Colonic mucosa (tissue), 4 donors: Measurements from ENCODE around the gene SPTSSB. TPM values are rescaled to one million over a fixed set of nuclear protein-coding genes. Genes with fewer than 3 reads are reported as not detected.

Experiments
- DNase-seq: peaks from one replicate; pipeline ENCODE4 v3.0.0-alpha.2; 2020
- H3K27ac ChIP-seq: fragments of 200-600 bp; one replicate; pipeline ENCODE4 v1.8.0; 2021
- H3K27me3 ChIP-seq: fragments of 200-600 bp; one replicate; pipeline ENCODE4 v1.8.0; 2021
- H3K36me3 ChIP-seq: fragments of 200-600 bp; one replicate; pipeline ENCODE4 v1.8.0; 2021
- H3K4me1 ChIP-seq: fragments of 200-600 bp; one replicate; pipeline ENCODE4 v1.8.0; 2021; ENCODE audit warnings: mild to moderate bottlenecking
- H3K4me3 ChIP-seq: fragments of 200-600 bp; one replicate; pipeline ENCODE4 v1.8.0; 2021
- H3K9ac ChIP-seq, 2 donors: one replicate each; pipeline ENCODE4 v1.7.0; 2013; ENCODE audit warnings: control low read depth in 2 of 2, low read depth in 2 of 2, low read length in 2 of 2
- H3K9me3 ChIP-seq: fragments of 200-600 bp; one replicate; pipeline ENCODE4 v1.8.0; 2021
- intact Hi-C: fragments of 100-400 bp; cut with DNase I; formaldehyde crosslinking; loops from one replicate; pipeline ENCODE4 v1.14.1; 2022
- total RNA-seq, 2 donors: library from RNA; stranded (reverse); fragmentation: NEBNext Ultra II Directional in 1 of 2; extraction: Animal tissue kit (Norgen Biotek cat#: 25700) in 1 of 2; gene quantifications; one replicate each; pipeline ENCODE4 v1.2.1, GENCODE V29; 2021
- TF ChIP-seq, protein P1 (sequence below): fragments of 200-600 bp; IDR thresholded peaks from one replicate; pipeline ENCODE4 v1.8.0; 2022; ENCODE audit warnings: antibody characterized with exemption, mild to moderate bottlenecking
- donor health status: healthy.
- donor health status: DM: no; HTN: no; CAD: no.
- donor health status: DM: no; HTN: no; CAD: no.

SPTSSB gene
- total RNA-seq, 2 donors from 2014 or later, result 1.6 to 3.5 TPM

DNA sequence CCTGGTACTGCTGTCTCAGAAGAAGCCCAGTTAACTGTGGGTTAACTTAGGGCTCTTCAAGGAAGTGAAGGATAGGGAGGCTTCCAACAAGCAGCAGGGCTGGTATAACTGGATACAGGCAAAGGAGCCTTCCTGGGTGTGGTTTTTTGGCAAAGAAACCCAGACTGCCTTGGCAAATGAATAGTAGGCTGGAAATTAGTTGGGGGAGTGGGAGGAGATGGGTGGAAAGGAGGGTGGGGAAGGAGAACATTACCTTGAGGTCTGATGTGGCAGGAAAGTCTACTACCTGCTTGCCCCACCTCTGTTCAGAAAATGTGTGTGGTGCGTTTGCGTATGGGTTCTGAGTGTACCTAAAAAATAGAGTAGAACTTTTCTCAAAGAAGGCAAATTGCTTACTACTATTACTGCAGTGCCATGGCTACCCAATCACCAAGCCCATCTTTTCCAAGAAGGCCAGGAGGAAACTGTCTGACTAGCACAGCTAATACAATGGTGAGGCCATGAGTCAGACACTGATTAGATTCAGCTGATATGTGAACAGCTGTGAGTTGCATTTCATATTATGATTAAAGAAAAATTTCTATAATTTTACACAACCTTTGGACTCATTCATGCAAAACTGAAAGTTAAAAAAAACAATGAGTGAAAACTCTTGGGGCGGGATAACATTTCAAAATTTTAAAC is 55.2 kb downstream of the SPTSSB start:
- H3K9ac ChIP-seq, result no peak overlapping the region
- no peak overlapping the region for H3K27ac ChIP-seq
- H3K4me3 ChIP-seq, result no peak overlapping the region
- no peaks in the 10 kb centered on the region for H3K27me3 ChIP-seq
- peak; percentile 62 for DNase-seq
- intact Hi-C loops, result no loop called here
- H3K4me1 ChIP-seq, result no peaks in the 10 kb centered on the region
- no peaks in the 10 kb centered on the region for H3K9me3 ChIP-seq
- TF ChIP-seq, protein P1, sequence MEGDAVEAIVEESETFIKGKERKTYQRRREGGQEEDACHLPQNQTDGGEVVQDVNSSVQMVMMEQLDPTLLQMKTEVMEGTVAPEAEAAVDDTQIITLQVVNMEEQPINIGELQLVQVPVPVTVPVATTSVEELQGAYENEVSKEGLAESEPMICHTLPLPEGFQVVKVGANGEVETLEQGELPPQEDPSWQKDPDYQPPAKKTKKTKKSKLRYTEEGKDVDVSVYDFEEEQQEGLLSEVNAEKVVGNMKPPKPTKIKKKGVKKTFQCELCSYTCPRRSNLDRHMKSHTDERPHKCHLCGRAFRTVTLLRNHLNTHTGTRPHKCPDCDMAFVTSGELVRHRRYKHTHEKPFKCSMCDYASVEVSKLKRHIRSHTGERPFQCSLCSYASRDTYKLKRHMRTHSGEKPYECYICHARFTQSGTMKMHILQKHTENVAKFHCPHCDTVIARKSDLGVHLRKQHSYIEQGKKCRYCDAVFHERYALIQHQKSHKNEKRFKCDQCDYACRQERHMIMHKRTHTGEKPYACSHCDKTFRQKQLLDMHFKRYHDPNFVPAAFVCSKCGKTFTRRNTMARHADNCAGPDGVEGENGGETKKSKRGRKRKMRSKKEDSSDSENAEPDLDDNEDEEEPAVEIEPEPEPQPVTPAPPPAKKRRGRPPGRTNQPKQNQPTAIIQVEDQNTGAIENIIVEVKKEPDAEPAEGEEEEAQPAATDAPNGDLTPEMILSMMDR, result no peak
- no peaks in the 10 kb centered on the region for H3K36me3 ChIP-seq

DNA sequence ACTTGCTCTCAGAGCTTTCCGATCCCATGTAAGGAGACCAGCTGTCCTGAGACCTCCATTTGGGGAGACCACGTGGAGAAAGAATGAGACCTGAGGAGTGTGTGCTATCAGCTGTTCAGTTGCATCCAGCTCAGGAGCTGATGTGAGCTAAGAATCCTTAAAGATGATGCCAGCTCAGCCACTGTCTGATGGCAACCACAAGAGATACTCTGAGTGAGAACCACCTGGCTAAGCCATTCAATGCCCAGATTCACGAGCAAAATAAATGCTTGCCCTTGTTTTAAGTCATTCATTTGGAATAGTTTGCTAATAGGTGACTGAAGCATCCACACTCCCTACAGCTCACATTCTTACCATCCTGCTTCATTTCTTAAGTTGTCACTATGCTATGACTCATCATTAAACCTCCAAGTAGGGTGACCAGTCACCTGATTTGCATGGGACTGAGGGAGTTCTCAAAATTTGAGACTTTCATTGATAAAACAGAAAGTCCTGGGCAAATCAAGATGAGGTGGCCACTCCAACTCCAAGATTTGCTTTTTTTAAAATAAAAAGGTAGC is 56.4 kb downstream of the SPTSSB start:
- TF ChIP-seq, protein P1, result no peak
- Histone ChIP-seq H3K36me3 (no peaks in the 10 kb centered on the region), H3K27ac (no peak overlapping the region), H3K4me3 (no peak overlapping the region), H3K9me3 (no peaks in the 10 kb centered on the region), H3K9ac (no peak overlapping the region), H3K27me3 (no peaks in the 10 kb centered on the region), H3K4me1 (no peaks in the 10 kb centered on the region)
- intact Hi-C loops, result no loop called here
- DNase-seq, result no peak

DNA sequence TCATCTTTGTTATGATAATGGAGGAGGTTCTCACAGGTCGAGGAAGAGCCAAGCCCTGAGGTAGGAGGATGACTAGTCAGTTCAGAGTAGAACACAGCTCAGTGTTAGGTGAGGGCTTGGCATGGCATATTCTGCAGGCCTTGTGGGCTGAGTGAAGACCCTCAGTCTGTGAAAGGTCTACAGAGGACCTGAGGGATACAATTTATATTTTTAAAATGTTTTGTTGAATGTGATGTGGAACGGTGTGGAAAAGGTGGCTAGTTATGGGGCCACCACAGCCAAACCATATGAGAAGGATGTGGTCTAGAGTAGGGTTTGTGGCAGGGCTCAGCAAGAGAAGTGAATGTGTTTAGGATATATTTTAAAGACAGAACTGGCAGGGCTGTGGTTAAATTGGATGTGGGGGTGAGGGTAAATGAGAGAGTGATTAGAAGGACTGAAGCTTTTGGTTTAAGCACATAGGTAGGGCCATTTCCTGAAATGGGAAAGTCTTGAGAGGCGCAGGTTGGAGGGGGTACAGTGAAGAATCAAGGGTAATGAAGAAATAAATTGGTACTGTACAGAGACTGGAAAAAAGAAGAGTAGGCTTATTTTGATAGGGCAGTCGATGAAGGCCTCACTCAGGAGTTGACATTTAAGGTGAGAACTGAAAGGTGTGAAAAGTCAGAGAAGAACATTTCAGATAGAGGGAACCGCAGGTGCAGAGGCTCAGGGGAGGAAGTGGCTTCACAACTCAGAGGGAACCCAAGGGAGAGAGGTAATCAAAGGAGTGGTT is 60.5 kb downstream of the SPTSSB start:
- intact Hi-C loops, result no loop called here
- H3K9me3 ChIP-seq, result no peaks in the 10 kb centered on the region
- no peaks in the 10 kb centered on the region for H3K27me3 ChIP-seq
- TF ChIP-seq, protein P1, result no peak
- no peak overlapping the region for H3K4me3 ChIP-seq
- no peak overlapping the region for H3K27ac ChIP-seq
- no peaks in the 10 kb centered on the region for H3K36me3 ChIP-seq
- H3K4me1 ChIP-seq, result no peaks in the 10 kb centered on the region
- H3K9ac ChIP-seq, result no peak overlapping the region
- no peak for DNase-seq

DNA sequence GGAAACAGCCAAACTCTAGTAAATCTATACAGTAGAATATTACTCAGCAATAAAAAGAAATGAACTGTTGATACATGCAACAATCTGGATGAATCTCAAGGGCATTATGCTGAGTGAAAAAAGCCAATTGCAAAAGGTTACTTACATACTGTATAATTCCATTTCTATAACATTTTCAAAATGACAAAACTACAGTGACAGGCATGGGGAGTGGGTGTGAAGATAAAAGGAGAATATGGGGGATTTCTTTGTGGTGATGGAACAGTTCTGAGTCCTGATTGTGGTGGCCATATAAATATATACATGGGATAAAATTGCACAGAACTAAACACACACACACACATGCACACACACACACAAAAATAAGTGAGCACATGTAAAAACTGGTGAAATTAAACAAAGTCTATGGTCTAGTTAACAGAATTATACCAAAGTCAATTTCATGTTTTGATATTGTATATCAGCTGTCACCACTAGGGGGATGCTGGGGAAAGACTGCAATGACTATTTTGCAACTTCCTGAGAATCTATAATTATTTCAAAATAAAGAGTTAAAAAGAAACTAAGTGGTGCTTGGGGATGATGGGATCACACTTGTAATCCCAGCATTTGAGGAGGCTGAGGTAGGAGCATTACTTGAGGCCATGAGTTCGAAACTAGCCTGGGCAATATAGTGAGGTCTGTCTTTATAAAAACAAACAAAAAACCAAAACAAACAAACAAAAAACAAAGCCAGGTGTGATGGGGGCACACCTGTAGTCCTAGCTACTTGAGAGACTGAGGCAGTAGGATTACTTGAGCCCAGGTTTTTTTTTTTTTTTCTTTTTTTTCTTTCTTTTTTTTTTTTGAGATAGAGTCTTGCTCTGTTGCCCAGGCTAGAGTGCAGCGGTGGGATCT is 66.0 kb downstream of the SPTSSB start:
- intact Hi-C loops, result no loop called here

More for the DNA sequence above, 66.0 kb downstream of the SPTSSB start:
- no peak overlapping the region for H3K9ac ChIP-seq
- H3K9me3 ChIP-seq, result no peaks in the 10 kb centered on the region
- no peaks in the 10 kb centered on the region for H3K27me3 ChIP-seq
- TF ChIP-seq, protein P1, result peak; percentile 46
- DNase-seq, result no peak
- no peaks in the 10 kb centered on the region for H3K36me3 ChIP-seq
- H3K27ac ChIP-seq, result no peak overlapping the region
- H3K4me3 ChIP-seq, result no peak overlapping the region
- no peaks in the 10 kb centered on the region for H3K4me1 ChIP-seq
